Measurements from ENCODE around the gene TEC.
A peak's percentile ranks its signal among the peaks of the same experiment; 100 is the strongest.
"Not testable (repeated sequence)": the region's sequence is repeated elsewhere in the genome, so short reads cannot be mapped to it uniquely, and the experiment has no call there.

Gene TEC

DNA sequence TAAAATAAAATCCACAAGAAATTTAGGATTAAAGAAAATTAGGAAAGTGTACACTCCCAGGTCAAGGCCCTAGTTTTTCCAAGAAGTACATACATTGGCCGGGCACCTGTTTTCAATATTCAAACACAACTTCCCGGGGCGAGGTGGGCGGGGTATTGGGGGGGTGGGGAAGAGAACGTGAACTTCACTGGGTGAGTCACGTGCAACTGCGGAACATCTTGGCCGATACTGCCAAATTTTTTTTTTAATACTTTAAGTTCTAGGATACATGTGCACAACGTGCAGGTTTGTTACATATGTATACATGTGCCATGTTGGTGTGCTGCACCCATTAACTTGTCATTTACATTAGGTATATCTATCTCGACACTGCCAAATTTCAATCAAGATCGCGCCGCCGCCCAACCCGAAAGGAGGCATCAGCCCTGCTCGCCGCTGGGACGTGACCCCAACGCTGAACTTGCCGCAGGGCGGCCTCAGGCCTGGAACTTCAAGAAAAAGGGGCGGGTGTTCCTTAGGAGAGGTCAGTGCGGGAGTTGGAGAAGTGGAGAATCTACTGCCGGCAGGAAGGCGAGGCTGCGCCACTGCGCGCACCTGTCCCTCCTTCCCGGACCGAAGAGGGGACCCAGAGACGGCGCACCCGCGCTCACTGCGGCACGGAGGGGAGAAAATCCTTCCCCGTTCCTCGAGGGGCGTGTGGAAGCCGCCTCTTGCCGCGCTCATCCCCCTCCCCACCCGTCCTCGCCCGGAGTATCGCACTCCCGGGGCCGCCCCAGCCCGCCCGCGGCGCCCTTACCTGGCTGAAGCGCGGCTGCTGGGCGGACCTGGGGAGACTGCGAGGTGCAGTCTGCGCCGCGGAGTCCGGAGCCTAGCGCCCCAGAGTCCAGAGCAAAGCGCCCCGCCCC, at the start of gene TEC:
TEC (minus strand) TSS at position 883 of the 905 bp plus-strand sequence. CDS start 41,224 bp downstream, outside the sequence.
- peak; percentile 41 for DNase-seq (ENCODE audit: insufficient read length, low spot score)
- FAIRE-seq: no peak

GRCh38 chr4:48315728-48316630, 46.3 kb upstream of the TEC start:
- FAIRE-seq: peak; percentile 82

GRCh38 chr4:48314746-48315145, 45.1 kb upstream of the TEC start:
- not testable (repeated sequence) for DNase-seq (ENCODE audit: insufficient read length, low spot score); FAIRE-seq

More at GRCh38 chr4:48315728-48316630, 46.3 kb upstream of the TEC start:
- peak; percentile 56 for DNase-seq (ENCODE audit: insufficient read length, low spot score)

GRCh38 chr4:48311896-48312295, 42.3 kb upstream of the TEC start:
- no peak for FAIRE-seq

GRCh38 chr4:48308901-48309300, 39.3 kb upstream of the TEC start:
- DNase-seq (ENCODE audit: insufficient read length, low spot score) (no peak), FAIRE-seq (no peak)

More at GRCh38 chr4:48311896-48312295, 42.3 kb upstream of the TEC start:
- DNase-seq (ENCODE audit: insufficient read length, low spot score): peak; percentile 27

DNA sequence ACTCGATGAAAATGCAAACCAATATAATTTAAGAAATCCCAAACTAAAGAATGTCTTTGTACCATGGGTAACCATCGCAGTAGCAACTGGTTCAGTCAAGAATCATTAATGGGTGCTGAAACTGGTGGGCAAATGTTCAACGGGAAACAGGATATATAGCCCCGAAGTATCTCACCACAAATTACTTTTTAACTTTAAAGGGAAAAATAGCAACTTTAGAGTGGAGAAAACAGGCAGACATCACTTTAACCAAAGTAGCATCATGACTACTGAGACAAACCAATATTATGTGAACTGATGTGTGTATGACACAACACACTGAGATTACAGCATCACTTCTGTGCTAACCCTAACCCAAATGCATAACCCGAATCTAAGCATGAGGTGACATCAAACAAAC, 37.9 kb upstream of the TEC start:
- DNase-seq (ENCODE audit: insufficient read length, low spot score): no peak
- FAIRE-seq: no peak

DNA sequence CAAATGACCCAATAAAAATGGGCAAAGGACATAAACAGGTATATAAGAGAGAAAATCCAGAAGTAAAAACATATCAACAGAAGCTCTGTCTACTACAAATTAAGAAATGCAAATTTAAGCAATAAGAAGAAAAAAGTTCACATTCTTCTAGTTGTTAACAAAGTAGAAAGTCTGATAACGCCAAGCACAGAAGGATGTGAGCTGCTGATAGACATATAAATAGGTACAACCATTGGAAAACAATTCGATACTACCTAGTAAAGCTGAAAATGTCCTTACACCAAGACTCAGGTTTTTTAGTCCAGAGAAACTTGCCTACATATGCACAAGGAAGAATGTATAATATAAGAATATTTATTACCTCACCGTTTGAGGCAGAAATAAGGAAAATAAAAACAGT, 35.9 kb upstream of the TEC start:
- FAIRE-seq: no peak
- no peak for DNase-seq (ENCODE audit: insufficient read length, low spot score)

DNA sequence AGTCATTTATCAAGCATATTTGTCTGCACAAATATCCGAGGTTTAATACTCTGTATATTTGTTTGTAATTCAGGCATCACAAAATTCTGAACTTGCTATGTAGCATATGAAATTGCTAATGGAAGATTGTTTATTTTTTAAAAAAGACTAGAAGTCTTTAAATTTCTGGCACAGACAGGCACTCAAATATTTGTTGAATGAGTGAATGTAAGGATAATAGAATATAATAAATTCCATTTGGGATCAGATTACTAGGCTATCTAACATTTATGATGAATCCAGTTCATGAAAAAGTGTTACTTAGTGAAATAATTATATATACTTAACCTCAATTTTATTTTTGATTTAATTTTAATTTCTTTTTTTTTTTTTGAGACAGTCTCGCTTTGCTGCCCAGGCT, 30.4 kb upstream of the TEC start:
- DNase-seq (ENCODE audit: insufficient read length, low spot score): no peak
- no peak for FAIRE-seq

DNA sequence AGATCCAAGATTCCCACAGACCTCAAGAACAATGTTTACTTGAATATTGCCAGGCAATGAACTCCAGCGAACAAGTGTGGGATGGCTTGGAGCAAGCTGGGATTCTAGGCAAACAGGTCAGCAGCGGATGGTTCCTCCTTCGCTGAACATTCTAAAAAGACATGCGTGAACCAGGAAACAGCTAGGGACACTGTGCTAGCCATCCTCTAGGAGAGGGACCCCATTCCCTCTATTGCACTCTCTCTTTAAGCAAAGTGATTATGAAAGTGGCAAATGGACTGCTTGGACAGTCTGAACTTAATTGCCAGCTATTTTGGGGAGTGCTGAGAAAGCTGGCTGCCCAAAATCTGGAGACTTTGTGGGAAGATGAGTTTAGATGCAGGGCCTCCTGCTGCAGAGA, 29.9 kb upstream of the TEC start:
- peak; percentile 76 for FAIRE-seq
- no peak for DNase-seq (ENCODE audit: insufficient read length, low spot score)

DNA sequence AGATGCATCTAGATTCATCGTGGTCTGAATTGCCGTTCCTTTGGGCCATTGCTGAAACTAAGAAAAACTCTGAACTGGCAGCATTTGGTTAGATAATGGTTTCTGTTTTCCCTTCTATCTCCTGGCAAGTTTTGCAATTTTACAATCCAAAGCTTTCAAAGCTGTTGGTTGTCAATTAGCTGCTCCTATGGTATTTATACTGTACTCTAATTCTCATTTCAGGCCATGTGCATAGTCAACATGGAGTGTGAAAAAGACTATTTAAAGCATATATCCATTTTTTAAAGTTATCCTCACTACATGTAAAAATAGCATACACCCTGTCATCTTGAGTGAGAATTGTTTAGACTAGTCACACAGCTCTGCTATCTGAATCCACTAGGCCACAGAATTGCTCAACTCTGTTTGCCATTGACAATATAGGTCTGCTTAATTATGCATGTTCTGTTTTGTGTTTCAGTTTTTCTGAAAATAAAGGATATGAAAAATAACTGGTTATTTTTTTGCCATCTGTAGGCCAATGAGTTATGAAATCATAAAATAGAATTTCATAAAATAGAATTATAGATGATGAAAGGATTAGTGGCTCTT, 27.7 kb upstream of the TEC start:
- FAIRE-seq (no peak), DNase-seq (ENCODE audit: insufficient read length, low spot score) (no peak)

DNA sequence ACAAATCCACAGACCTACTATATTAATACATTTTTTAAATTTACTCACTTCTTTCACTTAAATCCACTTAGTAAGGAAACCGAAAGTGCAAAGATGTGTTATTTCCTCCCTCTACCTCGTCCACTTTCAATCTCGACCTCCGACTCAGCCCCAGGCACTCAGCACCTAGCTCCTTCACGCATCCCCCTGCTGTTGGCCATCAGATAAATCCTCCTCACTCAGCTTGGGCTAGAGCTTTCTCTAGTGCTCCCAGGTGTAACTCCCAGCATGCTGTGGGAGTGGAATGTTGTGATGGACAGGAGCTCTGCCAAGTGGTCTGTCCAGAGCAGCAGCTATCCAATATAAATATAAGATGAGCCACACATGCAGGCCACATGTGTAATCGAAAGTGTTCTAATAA, 26.7 kb upstream of the TEC start:
- DNase-seq (ENCODE audit: insufficient read length, low spot score): no peak
- FAIRE-seq: no peak

- FAIRE-seq: no peak
Measured at GRCh38 chr4:48295116-48295515, 25.5 kb upstream of the TEC start.

GRCh38 chr4:48292218-48292790, 22.7 kb upstream of the TEC start:
- not testable (repeated sequence) for FAIRE-seq; DNase-seq (ENCODE audit: insufficient read length, low spot score)

More at GRCh38 chr4:48295116-48295515, 25.5 kb upstream of the TEC start:
- DNase-seq (ENCODE audit: insufficient read length, low spot score): no peak

GRCh38 chr4:48290146-48290772, 20.6 kb upstream of the TEC start:
- DNase-seq (ENCODE audit: insufficient read length, low spot score) (peak; percentile 27), FAIRE-seq (no peak)

GRCh38 chr4:48286060-48286459, 16.4 kb upstream of the TEC start:
- DNase-seq (ENCODE audit: insufficient read length, low spot score); FAIRE-seq: not testable (repeated sequence)

DNA sequence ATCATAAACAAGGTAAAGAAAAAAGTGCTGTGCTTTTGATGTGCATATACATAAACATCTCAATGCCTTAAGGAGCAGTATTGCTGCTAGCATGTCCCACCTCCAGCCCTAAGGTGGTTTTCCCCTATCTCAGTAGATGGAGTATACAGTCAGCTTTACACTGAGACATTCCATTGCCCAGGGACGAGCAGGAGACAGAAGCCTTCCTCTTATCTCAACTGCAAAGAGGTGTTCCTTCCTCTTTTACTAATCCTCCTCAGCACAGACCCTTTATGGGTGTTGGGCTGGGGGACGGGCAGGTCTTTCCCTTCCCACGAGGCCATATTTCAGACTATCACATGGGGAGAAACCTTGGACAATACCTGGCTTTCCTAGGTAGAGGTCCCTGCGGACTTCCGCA, 16.0 kb upstream of the TEC start:
- not testable (repeated sequence) for DNase-seq (ENCODE audit: insufficient read length, low spot score); FAIRE-seq

- FAIRE-seq (no peak), DNase-seq (ENCODE audit: insufficient read length, low spot score) (no peak)
Measured at GRCh38 chr4:48275686-48276085, 6.0 kb upstream of the TEC start.

GRCh38 chr4:48275247-48275646, 5.6 kb upstream of the TEC start:
- DNase-seq (ENCODE audit: insufficient read length, low spot score) (peak; percentile 43), FAIRE-seq (peak; percentile 36)

DNA sequence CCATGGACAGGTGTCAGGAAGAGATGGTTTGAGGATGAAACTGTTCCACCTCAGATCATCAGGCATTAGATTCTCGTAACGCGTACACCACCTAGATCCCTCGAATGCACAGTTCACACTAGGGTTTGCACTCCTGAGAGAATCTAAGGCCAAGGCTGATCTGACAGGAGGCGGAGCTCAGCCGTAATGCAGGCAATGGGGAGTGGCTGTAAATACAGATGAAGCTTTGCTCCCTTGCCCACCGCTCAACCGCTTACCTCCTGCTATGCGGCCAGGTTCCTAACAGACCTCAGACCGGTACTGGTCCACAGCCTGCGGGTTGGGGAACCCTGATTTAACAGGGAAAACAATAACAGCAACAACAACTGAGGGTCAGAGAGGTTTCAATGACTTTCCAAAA, 2.0 kb upstream of the TEC start:
- DNase-seq (ENCODE audit: insufficient read length, low spot score) (no peak), FAIRE-seq (no peak)

GRCh38 chr4:48270951-48271473, 1.4 kb upstream of the TEC start:
- DNase-seq (ENCODE audit: insufficient read length, low spot score) (no peak), FAIRE-seq (no peak)
